Measurements from ENCODE around the gene RBM19.

RBM19 gene

GRCh38 chr12:113938471-113938870 lies 27.7 kb downstream of the RBM19 start:
- no peak for TF ChIP-seq CTCF (IDR thresholded peaks at IDR 0.05)

- TF ChIP-seq CTCF (IDR thresholded peaks at IDR 0.05), result no peak
Observed at GRCh38 chr12:113936460-113936859, 29.7 kb downstream of the RBM19 start.

DNA sequence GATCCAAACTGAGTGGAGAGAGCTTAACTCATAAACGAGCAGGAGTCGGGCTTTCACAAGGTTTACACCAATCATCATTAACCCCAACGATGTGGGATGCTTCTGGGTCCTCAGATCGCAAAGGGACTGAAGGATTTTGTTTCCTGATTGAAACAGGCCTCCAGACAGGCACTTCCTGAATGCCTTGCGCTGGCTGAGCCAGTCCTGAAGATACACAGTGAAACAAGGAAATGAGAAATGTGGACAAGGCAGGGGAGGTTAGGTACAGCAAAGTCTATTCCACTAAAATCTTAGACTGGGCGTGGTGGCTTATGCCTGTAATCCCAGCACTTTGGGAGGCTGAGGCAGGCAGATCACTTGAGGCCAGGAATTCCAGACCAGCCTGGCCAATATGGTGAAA lies 30.7 kb downstream of the RBM19 start:
- TF ChIP-seq CTCF (IDR thresholded peaks at IDR 0.05), result no peak

DNA sequence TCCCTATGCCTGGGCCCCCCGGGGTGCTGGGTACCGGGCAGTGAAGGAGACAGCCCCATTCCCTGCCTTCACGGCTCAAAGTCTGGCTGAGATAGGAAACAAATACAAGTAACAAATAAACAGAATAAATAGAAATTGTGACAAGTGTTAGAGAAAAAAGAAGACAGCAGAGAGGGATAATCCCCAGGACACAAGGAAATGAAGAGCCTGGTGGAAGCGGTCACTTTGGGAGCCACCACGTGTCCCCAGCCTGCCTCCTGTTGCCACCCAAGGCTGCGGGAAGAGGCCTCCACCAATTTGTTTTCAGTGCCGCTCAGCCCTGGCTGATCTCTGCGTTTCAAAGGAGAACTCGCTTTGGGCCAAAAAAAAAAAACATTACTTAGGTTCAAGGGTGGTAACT lies 31.2 kb downstream of the RBM19 start:
- TF ChIP-seq CTCF (IDR thresholded peaks at IDR 0.05), result no peak

DNA sequence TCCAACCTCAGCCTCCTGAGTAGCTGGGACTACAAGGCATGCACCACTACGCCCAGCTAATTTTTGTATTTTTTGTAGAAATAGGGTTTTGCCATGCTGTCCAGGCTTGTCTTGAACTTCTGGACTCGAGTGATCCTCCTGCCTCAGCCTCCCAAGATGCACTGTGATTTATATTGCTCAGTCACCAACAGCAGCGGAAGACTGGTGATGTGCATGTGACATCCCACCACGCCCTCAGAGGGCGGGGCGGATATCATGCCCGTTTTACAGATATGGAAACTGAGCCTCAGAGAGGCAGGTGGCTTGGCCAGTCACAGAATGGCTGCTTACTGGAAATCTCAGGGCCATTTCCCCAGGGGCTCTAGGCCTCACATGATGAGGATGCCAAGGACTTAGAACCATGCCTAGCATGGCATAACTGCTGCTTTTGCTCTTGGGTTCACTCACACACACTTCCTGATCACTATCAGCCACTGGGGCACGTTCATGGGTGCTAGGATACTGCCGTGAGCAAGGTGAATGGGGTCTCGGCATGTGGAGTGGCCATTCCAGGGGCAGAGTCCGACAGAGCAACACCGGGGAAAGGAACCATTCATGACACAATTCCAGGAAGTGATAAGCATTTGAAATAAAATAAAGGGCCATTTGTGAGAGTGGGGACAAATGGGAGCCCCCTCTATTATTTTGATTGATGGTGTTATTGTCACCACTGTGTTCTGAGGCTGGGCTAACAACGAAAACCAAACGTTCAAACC lies 31.9 kb downstream of the RBM19 start:
- TF ChIP-seq CTCF (IDR thresholded peaks at IDR 0.05), result no peak

DNA sequence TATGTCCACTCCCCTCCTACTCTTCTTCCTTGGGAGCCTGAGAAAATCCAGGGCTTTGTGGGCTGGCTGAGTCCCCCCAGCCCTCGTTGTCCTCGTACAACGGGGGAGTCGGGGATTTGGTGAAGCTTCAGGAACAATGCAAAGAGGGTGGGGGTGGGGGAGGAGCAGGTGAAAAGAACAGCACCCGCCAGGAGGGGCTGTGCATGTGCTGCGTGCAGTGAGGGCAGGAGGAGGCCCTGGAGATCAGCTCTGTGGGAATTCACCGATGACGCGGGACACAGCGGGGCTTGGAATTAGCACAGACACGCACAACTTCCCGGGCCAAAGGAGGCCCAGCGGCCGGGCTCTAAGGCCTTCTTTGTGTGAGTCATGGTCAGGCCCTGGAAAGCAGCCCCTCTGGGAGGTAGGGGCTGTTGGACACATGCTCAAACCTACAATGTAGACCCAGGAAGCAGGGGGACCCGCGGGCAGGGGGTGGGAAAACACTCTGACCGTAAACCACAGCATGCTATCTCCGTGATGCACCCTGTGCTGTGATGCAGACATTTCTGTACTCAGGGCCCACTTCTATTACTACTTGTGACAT lies 32.8 kb downstream of the RBM19 start:
- no peak for TF ChIP-seq CTCF (IDR thresholded peaks at IDR 0.05)

DNA sequence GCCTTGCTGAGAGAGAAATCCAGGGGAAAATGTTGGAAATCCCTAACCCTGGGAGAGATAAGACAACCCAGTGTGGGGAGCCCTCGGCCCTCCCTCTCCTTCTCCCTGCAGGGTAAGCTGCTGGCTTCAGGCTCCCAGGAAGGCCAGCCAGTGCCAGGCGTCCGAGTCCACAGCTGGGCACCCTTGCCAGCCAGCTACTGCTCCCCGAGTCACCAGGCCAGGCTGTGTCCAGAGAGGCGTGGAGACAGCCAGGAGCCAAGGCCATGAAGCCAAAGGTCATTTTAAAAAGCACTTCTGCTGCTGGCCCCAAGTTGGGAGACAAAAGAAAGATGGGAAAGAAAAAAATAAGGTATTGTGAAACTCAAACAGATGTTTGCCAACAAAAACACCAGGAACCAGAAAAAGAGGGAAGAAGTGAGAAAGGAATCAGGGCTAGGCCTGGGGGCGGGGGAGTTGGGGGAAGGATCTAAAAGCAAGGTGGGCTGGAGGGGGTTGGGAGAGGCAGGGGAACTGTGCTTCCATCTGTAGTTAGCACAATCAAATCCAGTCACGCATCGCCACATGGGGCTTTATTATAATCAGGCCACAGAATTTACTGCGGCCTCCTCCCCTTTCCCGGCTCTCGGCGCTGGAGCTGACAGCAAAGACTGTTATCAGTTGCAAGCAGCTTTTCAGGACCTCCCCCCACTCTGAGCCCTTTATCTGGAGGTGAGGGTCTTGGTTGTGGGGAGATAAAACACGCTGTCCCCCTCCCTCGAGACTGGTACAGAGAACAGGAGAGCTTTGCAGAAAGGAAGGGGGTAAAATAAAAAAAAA lies 33.5 kb downstream of the RBM19 start:
- TF ChIP-seq CTCF (IDR thresholded peaks at IDR 0.05), result no peak

Measured in LNCAP (cell line).